Coronary artery (tissue), 2 donors: ENCODE results near the gene ST7L.

Experiments
- DNase-seq: peaks from one replicate; pipeline ENCODE4 v3.0.0-alpha.2; 2017; ENCODE audit warnings: low spot score
- H3K27ac ChIP-seq, 2 donors: fragments of 200-600 bp; sonication (generic); one replicate each; pipeline ENCODE4 v1.5.1; 2016 to 2019
- H3K4me3 ChIP-seq: fragments of 200-600 bp; sonication (generic); 2 replicates; pipeline ENCODE4 v1.5.1; 2016; ENCODE audit warnings: mild to moderate bottlenecking, moderate library complexity
- TF ChIP-seq, protein P1 (sequence below): fragments of 200-600 bp; sonication (generic); IDR thresholded peaks from one replicate; pipeline ENCODE4 v1.5.1; 2019; ENCODE audit warnings: antibody characterized with exemption

ST7L gene

DNA sequence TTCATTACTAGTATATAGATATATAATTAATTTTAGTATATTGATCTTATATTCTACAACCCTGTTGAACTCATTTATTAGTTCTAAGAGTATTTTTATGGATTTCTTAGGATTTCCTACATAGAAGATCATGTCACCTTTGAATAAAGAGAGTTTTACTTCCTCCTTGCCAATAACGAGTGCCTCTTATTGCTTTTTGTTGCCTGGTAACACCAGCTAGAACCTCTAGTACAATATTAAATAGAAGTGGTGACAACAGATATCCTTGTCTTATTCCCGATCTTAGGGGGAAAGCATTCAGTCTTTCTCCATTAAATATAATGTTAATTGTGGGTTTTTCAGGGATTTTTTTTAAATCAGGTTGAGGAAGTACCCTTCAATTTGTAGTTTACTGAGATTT, 69.4 kb downstream of the ST7L start:
- TF ChIP-seq, protein P1, sequence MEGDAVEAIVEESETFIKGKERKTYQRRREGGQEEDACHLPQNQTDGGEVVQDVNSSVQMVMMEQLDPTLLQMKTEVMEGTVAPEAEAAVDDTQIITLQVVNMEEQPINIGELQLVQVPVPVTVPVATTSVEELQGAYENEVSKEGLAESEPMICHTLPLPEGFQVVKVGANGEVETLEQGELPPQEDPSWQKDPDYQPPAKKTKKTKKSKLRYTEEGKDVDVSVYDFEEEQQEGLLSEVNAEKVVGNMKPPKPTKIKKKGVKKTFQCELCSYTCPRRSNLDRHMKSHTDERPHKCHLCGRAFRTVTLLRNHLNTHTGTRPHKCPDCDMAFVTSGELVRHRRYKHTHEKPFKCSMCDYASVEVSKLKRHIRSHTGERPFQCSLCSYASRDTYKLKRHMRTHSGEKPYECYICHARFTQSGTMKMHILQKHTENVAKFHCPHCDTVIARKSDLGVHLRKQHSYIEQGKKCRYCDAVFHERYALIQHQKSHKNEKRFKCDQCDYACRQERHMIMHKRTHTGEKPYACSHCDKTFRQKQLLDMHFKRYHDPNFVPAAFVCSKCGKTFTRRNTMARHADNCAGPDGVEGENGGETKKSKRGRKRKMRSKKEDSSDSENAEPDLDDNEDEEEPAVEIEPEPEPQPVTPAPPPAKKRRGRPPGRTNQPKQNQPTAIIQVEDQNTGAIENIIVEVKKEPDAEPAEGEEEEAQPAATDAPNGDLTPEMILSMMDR, result no peak
- no peak for DNase-seq
- H3K4me3 ChIP-seq, result no peak overlapping the region
- H3K27ac ChIP-seq, result no peak overlapping the region

- Histone ChIP-seq H3K4me3 (no peak overlapping the region), H3K27ac (no peak overlapping the region)
- no peak for DNase-seq
- TF ChIP-seq, protein P1, result no peak
Observed at GRCh38 chr1:112548547-112548946, 70.4 kb downstream of the ST7L start.

DNA sequence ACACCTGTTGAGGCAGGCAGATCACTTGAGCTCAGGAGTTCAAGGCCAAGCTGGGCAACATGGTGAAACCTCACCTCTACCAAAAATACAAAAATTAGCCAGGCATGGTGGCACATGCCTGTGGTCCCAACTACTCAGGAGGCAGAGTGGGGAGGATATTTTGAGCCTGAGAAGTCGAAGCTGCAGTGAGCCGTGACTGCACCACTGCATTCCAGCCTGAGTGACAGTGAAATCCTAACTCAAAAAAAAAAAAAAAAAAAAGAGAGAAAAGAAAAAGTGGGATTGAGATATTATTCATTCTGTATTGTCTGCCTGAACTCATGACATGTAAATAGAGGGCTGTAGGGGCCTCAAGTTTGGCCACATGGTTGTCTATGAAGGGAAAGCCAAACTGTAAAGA, 72.9 kb downstream of the ST7L start:
- H3K27ac ChIP-seq, result no peak overlapping the region
- TF ChIP-seq, protein P1, result no peak
- no peak overlapping the region for H3K4me3 ChIP-seq
- DNase-seq, result no peak

DNA sequence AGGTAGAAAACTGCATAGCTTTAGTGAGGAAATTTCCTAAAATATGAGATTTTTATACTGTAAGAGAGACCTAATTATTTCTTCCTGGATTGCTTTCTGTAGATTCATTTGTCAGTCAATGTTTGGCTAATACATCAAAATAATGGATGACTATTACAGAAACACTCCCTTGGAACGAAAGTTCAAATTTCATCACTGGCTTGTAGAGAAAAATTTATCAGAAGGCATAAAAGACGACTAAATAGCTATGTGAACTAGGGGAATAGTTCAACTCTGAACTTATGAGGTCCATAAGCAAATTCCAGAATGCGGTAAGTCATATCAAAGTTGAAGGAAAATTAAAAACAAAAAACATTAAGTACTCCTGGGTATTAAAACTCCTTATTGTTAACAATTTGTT, 74.2 kb downstream of the ST7L start:
- TF ChIP-seq, protein P1, result no peak
- no peak for DNase-seq
- Histone ChIP-seq H3K4me3 (no peak overlapping the region), H3K27ac (peak overlapping the region; percentile 47 to 52)

DNA sequence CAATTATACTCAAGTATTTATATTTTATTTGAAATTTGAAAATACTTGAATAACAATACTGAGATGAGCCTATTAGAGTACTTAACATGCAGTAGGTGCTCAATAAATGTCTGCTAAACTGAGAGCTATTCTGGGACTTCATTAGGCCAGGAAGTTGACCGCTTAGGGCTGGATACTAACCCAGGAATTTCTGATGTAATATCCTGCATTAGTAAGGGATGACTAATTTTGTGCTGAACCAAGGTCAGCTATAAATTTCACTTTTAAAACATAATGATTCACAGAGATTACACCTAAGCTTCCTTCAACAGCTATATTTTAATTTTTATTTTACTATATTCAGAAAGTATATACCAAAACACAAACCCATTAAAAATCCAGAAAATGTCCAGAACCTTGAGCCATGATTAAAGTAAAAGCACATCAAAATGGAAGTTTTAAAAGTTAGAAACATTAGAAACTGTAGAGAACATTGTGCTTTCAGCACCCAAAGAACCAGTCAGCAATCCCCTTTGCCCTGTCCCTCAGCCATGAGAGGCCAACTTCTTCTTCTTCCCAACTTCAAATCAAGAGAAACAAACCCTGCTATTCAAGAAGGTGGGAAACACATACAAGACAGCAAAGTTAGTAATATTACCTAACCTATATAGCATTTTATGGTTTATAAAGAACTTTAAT, 74.8 kb downstream of the ST7L start:
- no peak for DNase-seq
- TF ChIP-seq, protein P1, result no peak
- Histone ChIP-seq H3K27ac (peak overlapping the region; percentile 47 to 52), H3K4me3 (no peak overlapping the region)

- TF ChIP-seq, protein P1, result no peak
Observed at GRCh38 chr1:112542206-112542973, 76.6 kb downstream of the ST7L start.

DNA sequence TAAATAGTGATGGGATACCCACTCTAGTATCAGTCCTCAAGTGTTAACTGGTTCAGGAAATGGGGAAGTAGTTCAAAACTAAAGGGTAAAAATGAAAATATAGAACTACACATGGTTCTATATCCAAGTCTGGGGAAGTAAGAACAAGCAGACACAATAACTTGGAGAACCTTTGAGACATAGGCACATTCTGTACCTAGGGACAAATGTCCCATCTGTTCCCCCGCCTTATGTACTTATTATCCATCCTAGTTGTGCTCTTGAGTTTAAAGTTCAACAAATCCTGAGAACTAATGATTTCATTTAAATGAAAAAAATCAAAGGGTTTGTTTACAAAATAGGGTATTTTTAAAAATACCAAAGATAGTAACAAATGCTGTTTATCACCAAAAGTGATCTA, 77.6 kb downstream of the ST7L start:
- DNase-seq, result no peak
- Histone ChIP-seq H3K4me3 (no peak overlapping the region), H3K27ac (no peak overlapping the region)
- TF ChIP-seq, protein P1, result no peak

More at GRCh38 chr1:112542206-112542973, 76.6 kb downstream of the ST7L start:
- Histone ChIP-seq H3K27ac (no peak overlapping the region), H3K4me3 (no peak overlapping the region)
- no peak for DNase-seq
